ENCODE measurements around the gene RPL37.

The RPL37 gene

GRCh38 chr5:40831346-40832210 lies 3.4 kb downstream of the RPL37 start:
- Histone ChIP-seq H3K9ac (ENCODE audit: low read length) (no peak overlapping the region), H3K4me1 (ENCODE audit: low read length) (peaks cover 26% of the 10 kb centered on the region), H3K27me3 (replicated peaks; ENCODE audit: insufficient read depth, low read length) (no peaks in the 10 kb centered on the region), H3K9me2 (replicated peaks; ENCODE audit: insufficient read depth, low read length) (no peaks in the 10 kb centered on the region), H3K27ac (ENCODE audit: low read length) (peak overlapping the region; percentile 30), H3K4me2 (ENCODE audit: low read depth, low read length) (peak overlapping the region; percentile 76), H3K79me2 (ENCODE audit: low read length) (peaks cover 61% of the 10 kb centered on the region), H4K20me1 (ENCODE audit: insufficient read depth, low read length) (peaks cover 39% of the 10 kb centered on the region), H2AFZ (ENCODE audit: low read length) (no peak overlapping the region), H3K4me3 (ENCODE audit: low read length) (peak overlapping the region; percentile 9; the same call in 1 of the 2 replicates), H3F3A (ENCODE audit: insufficient read depth, low read length) (peaks cover 79% of the 10 kb centered on the region), H3K9me3 (replicated peaks; ENCODE audit: insufficient read depth, low read length) (no peaks in the 10 kb centered on the region), H3K36me3 (replicated peaks; ENCODE audit: insufficient read depth, low read length) (peaks cover 46% of the 10 kb centered on the region)
- no peak for TF ChIP-seq EZH2 (optimal IDR thresholded peaks at IDR 0.05; ENCODE audit: low read depth, low read length)
- TF ChIP-seq, protein P1, sequence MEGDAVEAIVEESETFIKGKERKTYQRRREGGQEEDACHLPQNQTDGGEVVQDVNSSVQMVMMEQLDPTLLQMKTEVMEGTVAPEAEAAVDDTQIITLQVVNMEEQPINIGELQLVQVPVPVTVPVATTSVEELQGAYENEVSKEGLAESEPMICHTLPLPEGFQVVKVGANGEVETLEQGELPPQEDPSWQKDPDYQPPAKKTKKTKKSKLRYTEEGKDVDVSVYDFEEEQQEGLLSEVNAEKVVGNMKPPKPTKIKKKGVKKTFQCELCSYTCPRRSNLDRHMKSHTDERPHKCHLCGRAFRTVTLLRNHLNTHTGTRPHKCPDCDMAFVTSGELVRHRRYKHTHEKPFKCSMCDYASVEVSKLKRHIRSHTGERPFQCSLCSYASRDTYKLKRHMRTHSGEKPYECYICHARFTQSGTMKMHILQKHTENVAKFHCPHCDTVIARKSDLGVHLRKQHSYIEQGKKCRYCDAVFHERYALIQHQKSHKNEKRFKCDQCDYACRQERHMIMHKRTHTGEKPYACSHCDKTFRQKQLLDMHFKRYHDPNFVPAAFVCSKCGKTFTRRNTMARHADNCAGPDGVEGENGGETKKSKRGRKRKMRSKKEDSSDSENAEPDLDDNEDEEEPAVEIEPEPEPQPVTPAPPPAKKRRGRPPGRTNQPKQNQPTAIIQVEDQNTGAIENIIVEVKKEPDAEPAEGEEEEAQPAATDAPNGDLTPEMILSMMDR (IDR thresholded peaks at IDR 0.05; ENCODE audit: low read length): no peak
- no peak for TF ChIP-seq EZH2phosphoT487 (IDR thresholded peaks at IDR 0.05; ENCODE audit: low read length)
- DNase-seq: no peak

DNA sequence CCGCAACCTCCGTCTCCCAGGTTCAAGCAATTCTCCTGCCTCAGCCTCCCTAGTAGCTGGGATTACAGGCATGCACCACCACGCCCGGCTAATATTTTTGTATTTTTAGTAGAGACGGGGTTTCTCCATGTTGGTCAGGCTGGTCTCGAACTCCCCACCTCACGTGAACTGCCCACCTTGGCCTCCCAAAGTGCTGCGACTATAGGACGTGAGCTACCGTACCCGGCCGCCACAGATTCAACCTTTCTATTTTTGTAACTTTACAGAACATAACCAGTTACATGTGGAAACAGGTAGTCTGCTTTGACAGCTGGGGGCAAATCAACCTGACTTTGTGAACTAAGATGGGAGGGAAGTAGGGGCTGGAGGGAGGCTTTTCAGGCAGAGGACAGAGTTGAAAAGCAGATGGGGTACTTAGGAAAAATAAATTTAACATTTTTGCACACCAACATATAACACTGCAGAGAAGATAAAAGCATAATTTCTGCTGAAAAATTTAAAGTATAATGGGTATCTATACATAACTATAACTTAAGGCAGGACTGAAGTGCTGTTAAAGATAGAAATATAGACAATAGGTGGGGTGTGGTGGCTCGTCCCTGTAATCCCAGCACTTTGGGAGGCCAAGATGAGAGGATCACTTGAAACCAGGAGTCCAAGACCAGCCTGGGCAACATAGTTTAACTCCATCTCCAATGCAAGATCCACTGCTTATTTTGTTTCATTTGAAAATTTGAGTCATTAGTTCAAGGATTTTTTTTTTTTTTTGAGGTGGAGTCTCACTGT lies 5.1 kb downstream of the RPL37 start:
- Histone ChIP-seq H3K4me2 (ENCODE audit: low read depth, low read length) (no peak overlapping the region), H3F3A (ENCODE audit: insufficient read depth, low read length) (peaks cover 82% of the 10 kb centered on the region), H3K27me3 (replicated peaks; ENCODE audit: insufficient read depth, low read length) (no peaks in the 10 kb centered on the region), H3K36me3 (replicated peaks; ENCODE audit: insufficient read depth, low read length) (peaks cover 46% of the 10 kb centered on the region), H3K9ac (ENCODE audit: low read length) (no peak overlapping the region), H3K4me1 (ENCODE audit: low read length) (peaks cover 23% of the 10 kb centered on the region), H3K9me3 (replicated peaks; ENCODE audit: insufficient read depth, low read length) (no peaks in the 10 kb centered on the region), H3K79me2 (ENCODE audit: low read length) (peaks cover 59% of the 10 kb centered on the region), H4K20me1 (ENCODE audit: insufficient read depth, low read length) (peaks cover 39% of the 10 kb centered on the region), H3K27ac (ENCODE audit: low read length) (no peak overlapping the region), H2AFZ (ENCODE audit: low read length) (no peak overlapping the region), H3K9me2 (replicated peaks; ENCODE audit: insufficient read depth, low read length) (no peaks in the 10 kb centered on the region), H3K4me3 (ENCODE audit: low read length) (no peak overlapping the region)
- TF ChIP-seq EZH2 (optimal IDR thresholded peaks at IDR 0.05; ENCODE audit: low read depth, low read length) (no peak), EZH2phosphoT487 (IDR thresholded peaks at IDR 0.05; ENCODE audit: low read length) (no peak)
- DNase-seq: no peak

DNA sequence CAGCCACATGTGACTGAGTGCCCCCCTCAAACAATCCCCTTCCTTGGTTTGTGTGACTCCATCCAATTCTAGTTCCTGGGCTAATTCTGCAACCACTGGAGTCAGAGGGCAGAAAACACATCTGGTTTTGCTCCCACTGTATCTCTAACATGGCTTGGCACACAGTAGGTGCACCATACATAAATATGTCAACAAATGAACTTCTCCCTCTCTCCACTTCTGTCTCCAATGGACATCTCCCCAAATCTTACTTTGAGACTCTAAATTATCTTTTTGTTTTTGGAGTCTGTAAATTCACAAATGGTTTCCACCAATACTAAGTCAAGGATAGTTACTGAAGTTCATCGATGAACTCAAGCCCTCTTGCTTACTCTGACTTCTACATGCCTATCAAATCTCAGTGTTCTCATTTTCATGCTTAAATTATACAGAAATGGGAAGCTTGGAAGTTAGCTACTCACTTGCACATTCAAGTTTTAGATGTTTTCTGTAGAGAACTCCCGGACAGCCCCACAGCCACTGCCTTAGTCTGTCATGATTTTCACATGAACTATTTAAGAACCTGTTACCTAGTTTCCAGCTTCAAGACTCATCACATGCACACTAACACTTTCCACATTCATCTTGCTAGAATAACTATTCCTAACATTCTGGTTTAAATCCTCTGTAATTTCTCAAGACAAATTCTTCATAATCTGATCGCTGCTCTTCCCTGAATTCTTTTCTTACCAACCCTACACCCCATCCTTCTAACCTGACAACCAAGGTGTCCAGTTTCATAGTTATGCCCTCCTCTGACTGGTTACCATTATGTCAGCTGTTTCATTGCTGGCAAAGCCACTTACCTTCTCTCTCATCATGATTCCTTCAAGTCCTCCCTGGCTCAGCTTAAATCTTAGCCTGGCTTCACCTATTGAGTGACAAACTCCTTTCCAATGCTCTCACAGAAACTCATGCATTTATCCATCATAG lies 6.0 kb downstream of the RPL37 start:
- H3K4me3 ChIP-seq (ENCODE audit: low read length): no peak overlapping the region
- H2AFZ ChIP-seq (ENCODE audit: low read length): no peak overlapping the region
- H3K9ac ChIP-seq (ENCODE audit: low read length): no peak overlapping the region
- no peak overlapping the region for H3K4me2 ChIP-seq (ENCODE audit: low read depth, low read length)
- TF ChIP-seq EZH2phosphoT487 (IDR thresholded peaks at IDR 0.05; ENCODE audit: low read length): no peak
- TF ChIP-seq EZH2 (optimal IDR thresholded peaks at IDR 0.05; ENCODE audit: low read depth, low read length): no peak
- TF ChIP-seq, protein P1 (IDR thresholded peaks at IDR 0.05; ENCODE audit: low read length): no peak
- H3K79me2 ChIP-seq (ENCODE audit: low read length): peaks cover 50% of the 10 kb centered on the region
- no peak overlapping the region for H3K27ac ChIP-seq (ENCODE audit: low read length)
- DNase-seq: no peak
- peaks cover 82% of the 10 kb centered on the region for H3F3A ChIP-seq (ENCODE audit: insufficient read depth, low read length)
- H3K4me1 ChIP-seq (ENCODE audit: low read length): peaks cover 23% of the 10 kb centered on the region
- H4K20me1 ChIP-seq (ENCODE audit: insufficient read depth, low read length): peaks cover 39% of the 10 kb centered on the region
- no peaks in the 10 kb centered on the region for H3K9me3 ChIP-seq (replicated peaks; ENCODE audit: insufficient read depth, low read length)
- no peaks in the 10 kb centered on the region for H3K27me3 ChIP-seq (replicated peaks; ENCODE audit: insufficient read depth, low read length)
- H3K36me3 ChIP-seq (replicated peaks; ENCODE audit: insufficient read depth, low read length): peaks cover 43% of the 10 kb centered on the region
- H3K9me2 ChIP-seq (replicated peaks; ENCODE audit: insufficient read depth, low read length): no peaks in the 10 kb centered on the region

All from MM.1S (cell line).